Psoas muscle (tissue), 8 donors: ENCODE data around the gene SHF. TPM values are rescaled to one million over a fixed set of nuclear protein-coding genes. Genes with fewer than 3 reads are reported as not detected.

Source experiments
- ATAC-seq, 4 donors: fragments of 200-7000 bp; cut with Tn5 transposase; one replicate each; pipeline ENCODE4 v1.9.1; 2020; ENCODE audit warnings: moderate library complexity in 3 of 4, mild to moderate bottlenecking in 2 of 4
- DNase-seq, 2 donors: peaks; one replicate each; pipeline ENCODE4 v3.0.0-alpha.2; 2020
- H3K27ac ChIP-seq: fragments of 200-600 bp; one replicate; pipeline ENCODE4 v1.8.0; 2022
- H3K27me3 ChIP-seq, 3 donors: fragments of 200-600 bp in 1 of 3; one replicate each; pipeline versions ENCODE4 v1.6.1 to v1.8.0; 2013 to 2022; ENCODE audit warnings: low read length in 2 of 3, mild to moderate bottlenecking in 2 of 3, moderate library complexity in 1 of 3; ENCODE audit not compliant: insufficient read depth in 3 of 3
- H3K36me3 ChIP-seq, 2 donors: fragments of 200-600 bp in 1 of 2; one replicate each; pipeline versions ENCODE4 v1.6.1 to v1.8.0; 2013 to 2022; ENCODE audit warnings: low read depth in 1 of 2, mild to moderate bottlenecking in 1 of 2, moderate library complexity in 1 of 2; ENCODE audit not compliant: insufficient read depth in 1 of 2
- H3K4me1 ChIP-seq: fragments of 200-600 bp; one replicate; pipeline ENCODE4 v1.8.0; 2022
- H3K4me3 ChIP-seq: fragments of 200-600 bp; one replicate; pipeline ENCODE4 v1.8.0; 2022; ENCODE audit warnings: mild to moderate bottlenecking
- H3K9me3 ChIP-seq: fragments of 200-600 bp; one replicate; pipeline ENCODE4 v1.8.0; 2022
- CTCF ChIP-seq: fragments of 200-600 bp; IDR thresholded peaks from one replicate; pipeline ENCODE4 v1.8.0; 2022; ENCODE audit warnings: antibody characterized with exemption
- WGBS, 3 donors: extraction: QIAGEN DNeasy Blood & Tissue Kit; methylation state at CpG; one replicate each; pipeline versions ENCODE4 v1.1.6 to v1.1.7; 2013; 5-methylcytosine and 5-hydroxymethylcytosine counted together
- intact Hi-C, 2 donors: fragments of 100-400 bp; cut with DNase I; formaldehyde crosslinking; loops; one replicate each; pipeline versions ENCODE4 v1.11.0 to v1.14.2; 2022
- polyA plus RNA-seq, 3 donors: library from polyadenylated mRNA; stranded (reverse); fragments of 200-250 nt; gene quantifications; one replicate each; pipeline ENCODE4 v1.2.3, GENCODE V29; 2013
- total RNA-seq, 4 donors: library from RNA; stranded (reverse); fragmentation: NEBNext Ultra II Directional in 2 of 4; extraction: Animal tissue kit (Norgen Biotek cat#: 25700) in 2 of 4; gene quantifications; one replicate each; pipeline versions ENCODE4 v1.2.1 to v1.2.4, GENCODE V29; 2021 to 2023
- donor health status: healthy with polysubstance abuse.
- donor health status: DM: no; HTN: no; CAD: no; lungs with moderate emphysema.
- donor health status: Bipolar disorder and iron deficiency.
- donor health status: healthy.
- donor health status: DM: yes; HTN: yes; CAD: no.
- donor health status: DM: no; HTN: no; CAD: no.
- donor health status: DM: no; HTN: no; CAD: no.
- donor health status: DM: yes; HTN: yes; CAD: no.

Gene SHF
- total and polyA plus RNA-seq, 7 donors: 0.73 to 4.0 (median 1.7) TPM

GRCh38 chr15:45121020-45121419 lies 66.7 kb downstream of the SHF start:
- no peak for TF ChIP-seq CTCF
- Histone ChIP-seq H3K9me3 (no peaks in the 10 kb centered on the region), H3K4me1 (peaks cover 12% of the 10 kb centered on the region), H3K27ac (no peak overlapping the region), H3K36me3 (no peaks in the 10 kb centered on the region), H3K4me3 (no peak overlapping the region), H3K27me3 (peaks cover 0 to 50% (median 9%) of the 10 kb centered on the region in 3 donors)
- ATAC-seq (no peak), DNase-seq (no peak)
- intact Hi-C loops: no loop called here
- WGBS, 3 donors: 90 to 95% (median 93%) methylated on average over 3 of the region's 3 CpGs

- Histone ChIP-seq H3K36me3 (no peaks in the 10 kb centered on the region), H3K27ac (no peak overlapping the region), H3K27me3 (peaks cover 0 to 52% (median 11%) of the 10 kb centered on the region in 3 donors), H3K4me3 (no peak overlapping the region), H3K4me1 (peaks cover 12% of the 10 kb centered on the region), H3K9me3 (no peaks in the 10 kb centered on the region)
- WGBS, 3 donors: 91 to 97% (median 95%) methylated on average over 10 of the region's 10 CpGs
- intact Hi-C loops: no loop called here
- no peak for ATAC-seq
- no peak for DNase-seq
- no peak for TF ChIP-seq CTCF
Measured at GRCh38 chr15:45120081-45120972, 67.4 kb downstream of the SHF start.

- Histone ChIP-seq H3K4me1 (peaks cover 12% of the 10 kb centered on the region), H3K4me3 (no peak overlapping the region), H3K36me3 (no peaks in the 10 kb centered on the region), H3K27ac (no peak overlapping the region), H3K9me3 (no peaks in the 10 kb centered on the region), H3K27me3 (peaks cover 0 to 63% (median 21%) of the 10 kb centered on the region in 3 donors)
- 79 to 84% (median 82%) methylated on average over 5 of the region's 5 CpGs for WGBS, 3 donors
- DNase-seq (peak in 1 of 2 donors; percentile 11), ATAC-seq (no peak)
- intact Hi-C loops: no loop called here
- TF ChIP-seq CTCF: no peak
Measured at GRCh38 chr15:45118996-45119395, 68.8 kb downstream of the SHF start.

- TF ChIP-seq CTCF: peak; percentile 89
- intact Hi-C loops: no loop called here
- Histone ChIP-seq H3K27me3 (peaks cover 0 to 71% (median 29%) of the 10 kb centered on the region in 3 donors), H3K4me1 (peaks cover 13% of the 10 kb centered on the region), H3K9me3 (no peaks in the 10 kb centered on the region), H3K36me3 (no peaks in the 10 kb centered on the region), H3K27ac (no peak overlapping the region), H3K4me3 (peak overlapping the region; percentile 32)
- DNase-seq: peak; percentile 81 to 87
- WGBS, 3 donors: 0% methylated on average over 14 of the region's 14 CpGs
- ATAC-seq: peak; percentile 94 to 99 (median 98)
Measured at GRCh38 chr15:45118131-45118588, 69.6 kb downstream of the SHF start.
